HG03066 (cell line): ENCODE results near the gene SCUBE3.
A peak's percentile ranks its signal among the peaks of the same experiment; 100 is the strongest.

Experiments
- ATAC-seq: cut with Tn5 transposase; IDR thresholded peaks from one replicate; pipeline ENCODE4 v1.9.1; 2021; ENCODE audit warnings: low read depth; ENCODE audit not compliant: unreplicated experiment

SCUBE3 gene

GRCh38 chr6:35237476-35237875, 23.7 kb downstream of the SCUBE3 start:
- no peak for ATAC-seq

DNA sequence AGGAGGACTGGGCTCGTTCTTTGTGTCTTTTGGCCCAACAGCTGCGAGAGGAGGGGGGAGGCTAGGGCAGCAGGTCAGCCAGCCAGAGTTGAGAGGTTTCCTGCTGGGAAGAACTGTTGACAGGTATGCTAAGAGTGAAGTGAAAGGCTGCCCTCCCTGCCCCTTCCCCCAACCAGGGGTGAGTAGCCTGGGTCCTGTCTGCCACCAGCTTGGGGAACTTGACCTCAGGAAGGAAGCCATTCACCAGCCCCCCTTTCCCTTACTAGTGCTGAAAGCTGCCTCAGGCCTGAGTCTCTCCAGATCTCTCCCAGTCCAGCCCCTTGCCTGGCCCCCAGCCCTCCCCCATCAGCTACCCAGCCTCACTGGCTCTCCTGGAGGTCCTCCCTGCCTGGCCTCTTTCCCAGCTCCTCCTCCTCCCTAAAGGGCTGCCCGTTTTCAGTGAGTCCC, 25.1 kb downstream of the SCUBE3 start:
- ATAC-seq: no peak

GRCh38 chr6:35239581-35239980, 25.8 kb downstream of the SCUBE3 start:
- no peak for ATAC-seq

- no peak for ATAC-seq
Measured at GRCh38 chr6:35240838-35241801, 27.4 kb downstream of the SCUBE3 start.

- ATAC-seq: no peak
Measured at GRCh38 chr6:35242486-35242885, 28.7 kb downstream of the SCUBE3 start.

- ATAC-seq: no peak
Measured at GRCh38 chr6:35242906-35243305, 29.1 kb downstream of the SCUBE3 start.

DNA sequence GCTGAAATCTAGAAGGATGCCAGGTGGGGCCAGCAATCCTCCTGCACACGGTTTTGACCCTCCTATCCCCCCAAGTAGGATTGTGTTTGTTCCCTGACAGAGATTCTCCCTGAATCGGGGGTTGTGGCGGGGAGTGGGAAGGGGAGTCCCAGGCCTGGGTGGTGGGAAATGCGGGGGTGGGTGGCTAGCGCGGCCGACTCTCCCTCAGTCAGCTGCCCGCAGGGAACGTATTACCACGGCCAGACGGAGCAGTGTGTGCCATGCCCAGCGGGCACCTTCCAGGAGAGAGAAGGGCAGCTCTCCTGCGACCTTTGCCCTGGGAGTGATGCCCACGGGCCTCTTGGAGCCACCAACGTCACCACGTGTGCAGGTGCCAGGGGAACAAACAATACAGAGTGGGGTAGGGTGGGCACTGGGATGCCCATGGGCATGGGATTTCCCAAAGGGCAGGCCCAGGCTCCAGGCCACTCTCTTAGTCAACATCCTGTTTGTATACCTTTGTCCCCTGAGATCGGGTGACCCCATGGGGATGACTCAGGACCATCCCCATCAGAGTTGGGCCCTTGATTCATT, 29.7 kb downstream of the SCUBE3 start:
- ATAC-seq: no peak

DNA sequence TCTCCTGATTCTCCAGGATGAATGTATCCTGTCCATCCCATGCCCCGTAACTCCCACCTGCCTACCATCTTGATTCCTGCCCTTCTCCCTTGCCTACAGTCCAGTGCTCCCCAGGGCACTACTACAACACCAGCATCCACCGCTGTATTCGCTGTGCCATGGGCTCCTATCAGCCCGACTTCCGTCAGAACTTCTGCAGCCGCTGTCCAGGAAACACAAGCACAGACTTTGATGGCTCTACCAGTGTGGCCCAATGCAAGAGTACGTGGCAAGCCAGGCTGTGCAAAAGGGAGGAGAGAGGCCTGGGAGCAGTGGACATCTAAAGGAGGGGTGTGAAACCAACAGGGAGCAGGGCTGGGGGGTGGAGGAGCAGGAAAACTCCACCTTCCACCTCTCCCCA, 30.8 kb downstream of the SCUBE3 start:
- no peak for ATAC-seq

DNA sequence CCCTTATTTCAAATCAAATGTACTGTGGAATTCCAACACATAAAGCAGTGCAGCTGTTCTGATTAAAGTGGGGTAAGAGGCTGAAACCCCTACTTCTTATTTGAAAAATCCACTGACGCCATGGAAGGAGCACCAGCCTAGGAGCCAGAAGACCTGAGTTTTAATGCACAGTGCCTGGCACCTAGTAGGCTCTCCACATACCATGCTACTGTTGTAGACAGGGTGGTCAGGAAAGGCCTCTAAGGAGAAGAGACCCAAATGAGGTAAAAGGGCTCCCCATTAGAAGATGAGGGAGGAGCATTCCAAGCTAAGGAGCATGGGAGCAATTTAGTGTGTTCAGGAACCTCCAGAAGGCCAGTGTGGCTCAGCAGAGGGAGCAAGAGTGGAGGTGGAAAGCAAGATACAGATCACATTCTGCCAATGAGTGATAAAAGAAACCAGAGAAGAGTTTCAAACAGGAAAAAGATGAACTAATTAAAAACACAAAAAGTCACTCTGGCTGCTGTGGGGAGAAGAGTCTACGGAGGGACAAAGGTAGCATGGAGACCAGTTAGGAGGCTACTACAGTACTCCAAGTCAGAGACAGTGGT, 34.0 kb downstream of the SCUBE3 start:
- no peak for ATAC-seq

- no peak for ATAC-seq
Measured at GRCh38 chr6:35248300-35248699, 34.5 kb downstream of the SCUBE3 start.

DNA sequence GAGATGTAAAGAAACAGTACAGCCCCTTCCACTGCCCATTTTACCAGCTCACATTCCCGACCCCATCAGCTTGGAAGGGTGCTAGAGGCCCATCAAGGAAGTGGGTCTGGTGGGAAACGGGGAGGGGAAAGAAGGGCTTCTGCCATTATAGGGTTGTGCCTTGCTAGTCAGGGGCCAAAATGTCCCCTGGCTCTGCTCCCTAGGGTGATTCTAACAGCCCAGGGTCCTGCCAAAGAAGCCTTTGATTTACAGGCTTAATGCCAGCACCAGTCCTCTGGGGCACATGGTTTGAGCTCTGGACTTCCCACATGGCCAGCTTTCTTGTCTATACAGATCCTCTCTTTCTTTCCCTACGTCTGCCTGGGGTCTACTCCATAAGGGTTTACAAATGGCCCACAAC, 35.2 kb downstream of the SCUBE3 start:
- ATAC-seq: no peak

GRCh38 chr6:35251949-35252348, 38.2 kb downstream of the SCUBE3 start:
- no peak for ATAC-seq

- ATAC-seq: no peak
Measured at GRCh38 chr6:35253249-35253648, 39.5 kb downstream of the SCUBE3 start.

DNA sequence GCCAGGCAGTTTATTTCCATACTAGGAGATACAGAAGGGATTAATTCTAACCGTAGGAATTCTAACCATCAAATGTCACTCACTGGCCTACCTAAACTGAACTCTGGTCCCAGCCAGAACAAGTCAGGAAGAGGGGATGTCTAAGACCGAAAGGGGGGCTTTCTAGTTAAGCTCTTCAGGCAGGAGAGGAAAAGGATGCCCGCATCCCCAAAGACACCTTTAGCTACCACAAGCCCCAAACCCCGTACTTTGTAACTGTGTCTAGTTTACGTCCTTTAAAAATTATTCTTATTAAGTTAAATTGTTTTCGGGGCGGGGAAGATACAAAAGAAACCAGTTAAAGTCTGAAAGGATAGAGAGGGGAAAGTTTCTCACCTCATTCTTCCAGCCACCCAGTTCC, 44.6 kb downstream of the SCUBE3 start:
- ATAC-seq: no peak

- ATAC-seq: peak; percentile 16
Measured at GRCh38 chr6:35258858-35259193, 45.1 kb downstream of the SCUBE3 start.

- peak; percentile 86 for ATAC-seq
Measured at GRCh38 chr6:35259194-35259947, 45.6 kb downstream of the SCUBE3 start, which contains the start of gene ZNF76. Gene ZNF76, plus strand, starts transcription at chr6:35259735. Its CDS starts 21,417 bp downstream, at chr6:35281152.

DNA sequence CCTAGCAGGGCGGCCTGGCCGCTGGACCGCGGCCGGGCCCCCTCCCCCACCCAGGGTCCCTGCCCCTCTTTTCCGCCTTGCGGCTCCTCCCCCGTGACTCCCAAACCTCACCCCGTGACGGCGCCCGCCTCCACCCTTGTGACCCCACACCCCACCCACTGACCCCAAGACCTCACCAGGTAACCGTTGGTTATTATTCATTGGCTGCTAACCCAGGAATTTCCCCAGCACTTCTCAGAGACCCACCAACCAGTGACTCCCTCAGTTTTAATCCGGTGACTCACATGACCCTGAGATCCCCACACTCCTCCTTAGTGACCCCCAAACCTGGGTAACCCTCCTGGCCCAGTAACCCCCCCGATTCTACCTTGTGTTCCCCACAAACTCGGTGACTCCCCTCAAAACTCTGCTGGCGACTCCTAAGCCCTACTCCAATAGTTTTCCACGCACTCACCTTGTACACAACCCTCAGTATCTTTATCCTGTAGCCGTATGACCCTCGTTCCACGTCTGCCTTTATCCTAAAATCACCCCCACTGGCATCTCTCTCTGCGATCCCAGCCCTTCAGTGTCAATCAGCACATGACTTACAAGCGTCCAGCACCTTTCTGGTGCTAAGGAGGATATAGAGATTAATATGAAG, 46.3 kb downstream of the SCUBE3 start:
- ATAC-seq: peak; percentile 28

GRCh38 chr6:35260591-35261570, 47.1 kb downstream of the SCUBE3 start:
- ATAC-seq: no peak

DNA sequence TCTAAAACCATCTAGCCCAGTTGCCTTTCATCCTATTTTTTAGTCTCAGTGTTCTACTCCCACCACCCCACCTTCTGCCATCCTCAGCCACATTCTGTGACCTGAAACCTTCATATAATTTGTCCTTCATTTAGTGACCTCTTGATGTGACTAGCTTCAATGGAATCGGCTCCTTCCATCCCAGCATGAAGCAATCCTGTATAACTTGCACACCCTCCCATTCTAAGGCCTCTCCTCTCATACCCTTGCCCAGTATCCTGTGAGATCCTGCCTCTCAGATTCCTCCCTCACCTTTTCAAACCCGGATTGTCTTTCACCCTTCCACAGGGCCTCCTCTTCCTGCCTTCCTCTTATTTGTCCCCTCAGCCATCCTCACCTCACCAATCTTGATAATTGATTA, 48.8 kb downstream of the SCUBE3 start:
- no peak for ATAC-seq
